ENCODE results near the gene FLAD1. TPM values are rescaled to one million over a fixed set of nuclear protein-coding genes. Genes with fewer than 3 reads are reported as not detected.

Gene FLAD1
- total RNA-seq, 1 donor from 2014 or later: 14.9 TPM

- DNase-seq (ENCODE audit: low spot score): no peak
Measured at GRCh38 chr1:155014709-155015508, 31.8 kb downstream of the FLAD1 start.

DNA sequence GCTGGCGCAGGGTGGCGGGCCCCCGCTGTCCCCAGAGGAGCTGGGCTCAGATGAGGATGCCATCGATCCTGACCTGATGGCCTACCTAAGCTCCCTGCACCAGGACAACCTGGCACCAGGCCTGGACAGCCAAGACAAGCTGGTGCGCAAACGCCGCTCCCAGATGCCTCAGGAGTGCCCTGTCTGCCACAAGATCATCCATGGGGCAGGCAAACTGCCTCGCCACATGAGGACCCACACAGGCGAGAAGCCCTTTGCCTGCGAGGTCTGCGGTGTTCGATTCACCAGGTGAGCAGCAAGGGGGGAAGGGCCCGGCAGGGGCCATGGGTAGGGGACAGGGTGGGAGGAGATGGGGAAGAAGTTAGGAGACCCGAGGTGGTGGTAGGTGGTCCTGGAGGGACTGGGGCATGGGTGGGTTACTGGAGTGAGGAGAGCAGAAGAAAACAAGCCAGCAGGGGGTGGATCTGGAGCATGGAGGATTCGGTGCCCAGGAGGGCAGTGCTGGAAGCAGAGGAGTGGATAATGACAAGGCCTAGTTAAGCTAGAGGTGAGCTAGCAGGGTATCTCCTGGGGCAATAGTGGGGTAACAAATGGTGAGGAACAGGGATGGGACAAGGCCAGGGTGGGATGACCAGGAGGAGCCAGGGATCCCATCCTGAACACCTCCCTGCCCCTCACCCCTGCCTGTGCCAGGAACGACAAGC is 32.5 kb downstream of the FLAD1 start:
- no peak for DNase-seq (ENCODE audit: low spot score)

DNA sequence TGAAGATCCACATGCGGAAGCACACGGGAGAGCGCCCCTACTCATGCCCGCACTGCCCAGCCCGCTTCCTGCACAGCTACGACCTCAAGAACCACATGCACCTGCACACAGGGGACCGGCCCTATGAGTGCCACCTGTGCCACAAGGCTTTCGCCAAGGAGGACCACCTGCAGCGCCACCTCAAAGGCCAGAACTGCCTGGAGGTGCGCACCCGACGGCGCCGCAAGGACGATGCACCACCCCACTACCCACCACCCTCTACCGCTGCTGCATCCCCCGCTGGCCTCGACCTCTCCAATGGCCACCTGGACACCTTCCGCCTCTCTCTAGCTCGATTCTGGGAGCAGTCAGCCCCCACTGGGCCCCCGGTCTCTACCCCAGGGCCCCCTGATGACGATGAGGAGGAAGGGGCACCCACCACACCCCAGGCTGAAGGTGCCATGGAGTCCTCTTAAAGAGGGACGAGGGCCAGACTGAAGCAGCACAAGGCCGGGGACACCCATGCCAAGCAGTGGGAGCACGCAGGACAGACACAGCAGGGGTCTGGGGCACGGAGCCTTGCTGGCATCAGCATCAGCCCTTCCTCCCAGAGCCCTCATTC is 33.2 kb downstream of the FLAD1 start:
- DNase-seq (ENCODE audit: low spot score): no peak

DNA sequence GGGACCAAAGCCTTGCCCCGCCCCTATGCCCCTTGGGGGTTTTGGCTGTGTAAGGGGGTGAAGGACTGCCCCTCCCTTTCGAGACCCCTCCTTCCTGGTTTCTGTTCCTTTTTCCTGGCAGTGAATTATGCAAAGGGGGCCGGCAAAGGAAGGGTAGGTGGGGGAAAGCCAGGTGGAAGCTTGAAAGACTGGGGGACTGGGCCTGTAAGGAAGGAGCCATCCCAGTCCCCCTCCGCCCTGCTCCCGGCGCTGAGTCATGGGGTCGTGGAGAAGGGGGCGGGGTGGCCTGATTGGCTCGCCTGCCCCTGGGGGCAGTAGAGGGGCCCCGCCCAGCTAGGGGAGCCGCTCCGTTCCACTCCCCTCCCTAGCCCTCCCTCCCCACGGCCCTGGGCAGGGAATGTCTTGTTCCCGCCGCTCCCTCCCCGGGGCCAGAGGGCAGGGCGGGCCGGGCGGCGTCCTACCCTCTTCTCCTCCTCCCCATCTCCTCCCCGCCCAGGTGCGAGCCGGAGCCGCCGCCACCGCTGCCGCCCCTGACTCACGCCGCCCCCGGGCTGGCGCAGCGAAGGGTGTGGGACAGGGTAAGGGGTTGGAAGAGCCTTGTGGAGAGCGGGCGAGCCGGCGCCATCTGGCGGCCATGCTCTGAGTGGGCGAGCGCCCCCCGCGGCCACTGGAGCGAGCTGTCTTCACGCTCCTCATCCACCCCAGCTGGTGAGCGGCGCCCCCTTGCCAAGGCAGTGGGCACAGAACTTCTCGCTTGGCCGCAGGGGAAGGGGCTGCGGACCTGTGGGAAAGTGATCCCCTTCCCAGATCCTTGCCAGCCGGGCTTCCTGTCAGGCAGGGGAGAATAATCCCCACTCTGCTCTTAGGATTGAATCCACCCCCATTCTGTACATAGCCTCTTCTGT is 34.1 kb downstream of the FLAD1 start:
- peak; percentile 93 for DNase-seq (ENCODE audit: low spot score)

DNA sequence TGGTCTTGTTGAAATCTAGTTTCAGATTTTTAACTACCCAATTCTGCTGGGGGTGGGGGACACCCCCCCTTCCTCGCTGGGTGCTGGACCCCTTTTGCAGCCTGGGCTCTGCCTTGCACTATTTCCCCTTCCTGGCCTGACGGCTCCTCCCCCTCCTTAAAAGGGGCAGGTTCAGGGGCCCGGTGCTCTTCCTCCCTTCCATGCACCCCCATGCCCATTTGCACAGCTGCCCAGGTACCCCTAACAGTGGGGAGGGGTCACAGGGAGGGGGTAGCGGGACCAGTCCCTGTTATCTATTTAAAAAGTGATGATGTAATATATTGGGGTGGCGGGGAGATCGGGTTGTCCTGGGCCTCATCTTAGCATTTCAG is 34.8 kb downstream of the FLAD1 start:
- no peak for DNase-seq (ENCODE audit: low spot score)

DNA sequence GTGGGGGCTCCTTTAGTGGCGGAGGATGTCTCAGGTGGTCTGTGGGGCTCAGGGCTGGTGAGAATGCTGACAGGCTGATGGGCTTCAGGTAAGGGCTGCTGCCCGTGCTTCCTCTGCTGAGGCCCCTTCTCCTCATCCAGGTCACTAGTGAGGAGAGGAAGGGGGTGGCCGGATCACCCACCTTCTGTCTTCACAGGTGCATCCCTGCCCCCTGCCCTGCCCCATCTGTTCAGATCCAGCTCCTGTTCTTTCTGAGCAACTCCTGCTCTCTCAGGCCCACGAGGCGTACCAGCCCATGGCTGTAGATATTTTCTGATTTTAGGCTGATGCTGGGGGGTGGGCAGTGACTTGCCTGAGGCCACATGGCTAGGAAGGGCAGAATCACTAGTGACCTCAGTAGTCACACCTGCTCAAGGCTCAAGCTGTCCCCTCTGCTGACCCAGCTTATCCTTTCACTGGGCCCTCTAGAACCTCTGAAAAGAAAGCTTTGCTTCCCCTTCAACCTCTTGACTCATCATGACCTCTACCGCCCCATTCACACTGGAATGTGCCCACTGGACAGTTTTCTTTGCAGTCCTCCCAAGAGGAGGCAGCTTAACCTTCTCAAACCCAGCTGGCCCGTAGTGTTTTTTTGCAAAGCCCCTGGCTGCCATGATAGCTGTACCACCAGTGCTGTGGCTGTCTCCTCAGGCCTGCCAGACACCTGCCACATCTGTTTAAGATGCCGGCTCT is 35.6 kb downstream of the FLAD1 start:
- DNase-seq (ENCODE audit: low spot score): no peak

DNA sequence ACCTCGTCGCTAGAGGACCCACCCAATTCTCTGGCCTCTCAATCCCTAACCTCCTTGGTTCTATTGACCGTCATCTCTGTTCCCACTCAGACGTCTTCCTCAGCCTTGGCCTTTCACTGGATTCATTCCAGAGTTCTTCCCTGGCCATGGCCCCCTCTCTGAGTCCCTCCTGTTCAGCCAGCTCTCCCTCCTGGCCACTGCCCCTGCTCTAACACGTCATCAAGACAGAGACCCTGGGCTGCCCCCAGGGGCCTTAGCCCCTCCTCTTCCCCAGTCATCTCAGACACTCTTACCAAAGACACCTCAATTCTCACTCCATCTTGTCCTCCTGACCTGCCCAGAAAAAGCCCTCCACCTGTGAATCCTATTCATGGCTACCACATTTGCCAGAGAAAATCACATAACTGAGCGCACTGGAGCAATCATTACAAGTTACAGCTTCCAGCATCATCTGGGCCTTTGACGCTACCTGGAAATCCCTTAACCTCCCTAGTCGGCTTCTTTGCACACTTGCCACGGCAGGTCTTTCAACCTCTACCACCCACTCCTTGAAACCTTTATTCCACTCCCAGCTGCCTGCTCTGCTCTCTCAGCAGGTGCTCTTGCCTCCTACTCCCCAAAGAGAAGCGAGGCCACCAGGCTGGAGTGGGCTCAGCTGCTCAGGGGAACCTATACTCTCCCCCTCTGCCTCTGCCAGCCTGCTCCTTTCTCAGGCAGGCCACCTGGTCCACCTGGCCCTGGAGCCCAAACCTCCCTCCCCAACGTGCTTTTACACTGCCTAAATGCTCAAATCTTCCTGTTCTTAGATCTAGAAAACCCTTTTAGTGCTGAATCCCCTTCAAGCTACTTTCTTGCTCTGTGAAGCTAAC is 36.5 kb downstream of the FLAD1 start:
- no peak for DNase-seq (ENCODE audit: low spot score)

GRCh38 chr1:155022136-155022926 is 39.2 kb downstream of the FLAD1 start:
- no peak for DNase-seq (ENCODE audit: low spot score)

DNA sequence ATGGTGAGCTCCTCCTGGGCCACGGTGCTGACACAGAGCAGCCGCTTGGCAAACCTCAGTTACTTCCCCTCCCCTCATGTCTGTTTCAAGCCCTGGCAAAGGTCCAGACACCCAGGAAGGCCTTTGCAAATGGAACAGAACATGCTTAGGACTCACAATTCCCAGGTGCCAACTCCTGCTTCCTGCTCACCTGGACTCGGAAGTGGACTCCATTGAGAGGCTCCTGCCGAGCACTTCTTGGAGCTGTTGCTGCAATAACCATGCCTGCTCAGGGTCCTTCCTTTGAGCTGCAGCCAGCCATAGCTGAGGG is 39.7 kb downstream of the FLAD1 start:
- DNase-seq (ENCODE audit: low spot score): no peak

DNA sequence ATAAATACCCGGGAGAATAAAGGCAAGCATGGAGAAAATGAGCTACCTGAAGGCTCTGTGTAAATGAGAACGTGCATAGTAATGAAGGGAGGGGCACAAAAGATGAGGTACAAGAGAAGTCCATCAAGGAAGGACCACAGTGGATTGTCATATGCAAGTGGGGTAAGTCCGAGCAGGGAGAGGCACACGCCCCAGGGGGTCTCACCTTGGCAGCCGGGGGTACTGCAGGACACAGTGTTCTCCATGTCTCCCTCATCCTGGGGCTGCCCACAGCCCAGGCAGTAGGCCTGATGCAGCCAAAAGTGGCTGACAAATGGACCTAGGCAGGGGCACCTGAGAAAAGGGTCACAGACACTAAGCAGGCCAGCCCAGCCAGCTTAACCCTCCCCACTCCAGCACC is 40.5 kb downstream of the FLAD1 start:
- DNase-seq (ENCODE audit: low spot score): no peak

DNA sequence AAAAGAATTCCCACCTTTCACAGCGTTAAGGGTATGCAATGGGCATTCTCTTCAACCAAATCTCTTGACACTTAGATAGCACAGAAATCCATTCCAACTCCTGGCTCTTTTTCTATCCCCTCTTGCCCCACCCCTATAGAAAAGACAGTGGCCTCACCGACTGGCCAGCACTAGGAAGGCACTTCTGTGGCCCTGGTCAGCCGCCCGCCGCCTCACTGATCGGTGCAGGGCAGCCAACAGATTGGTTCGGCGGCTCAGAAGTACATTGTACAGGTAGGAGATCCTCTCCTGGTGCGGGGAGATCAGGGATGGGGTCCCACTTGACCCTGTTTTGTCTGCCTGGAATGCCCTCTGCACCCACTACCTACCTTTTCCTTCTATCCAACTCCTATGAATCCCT is 41.2 kb downstream of the FLAD1 start:
- no peak for DNase-seq (ENCODE audit: low spot score)

GRCh38 chr1:155026154-155026553 is 43.0 kb downstream of the FLAD1 start:
- no peak for DNase-seq (ENCODE audit: low spot score)

- no peak for DNase-seq (ENCODE audit: low spot score)
Measured at GRCh38 chr1:155026588-155026987, 43.4 kb downstream of the FLAD1 start.

GRCh38 chr1:155029513-155030242 is 46.5 kb downstream of the FLAD1 start:
- no peak for DNase-seq (ENCODE audit: low spot score)

DNA sequence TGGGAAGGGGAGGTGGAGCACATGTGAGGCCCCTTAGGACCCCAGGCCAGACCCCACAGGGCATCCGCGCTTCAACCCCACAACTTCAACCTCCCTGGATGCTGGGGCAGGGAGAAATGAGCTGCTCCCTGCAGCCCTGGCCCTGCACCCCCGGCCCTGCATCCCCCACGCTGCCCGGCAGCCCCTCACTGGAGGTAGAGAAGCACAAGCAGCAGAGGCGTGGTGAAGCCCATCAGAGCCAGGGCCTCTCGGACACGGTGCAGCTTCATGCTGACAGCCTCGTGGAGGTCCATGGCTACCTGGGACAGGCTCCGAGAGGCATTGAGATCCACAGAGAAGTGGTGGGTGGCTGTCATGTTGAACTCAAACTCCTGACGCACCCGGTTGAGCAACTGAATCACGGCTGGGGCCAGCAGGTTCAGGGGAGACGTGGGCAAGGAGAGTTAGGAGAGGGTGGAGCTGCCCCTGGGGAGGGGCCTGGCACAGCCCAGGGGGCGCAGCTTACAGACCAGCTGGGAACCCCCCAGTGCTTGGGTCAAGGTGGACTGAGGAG is 47.2 kb downstream of the FLAD1 start:
- DNase-seq (ENCODE audit: low spot score): no peak

- no peak for DNase-seq (ENCODE audit: low spot score)
Measured at GRCh38 chr1:155030899-155031298, 47.8 kb downstream of the FLAD1 start.

- DNase-seq (ENCODE audit: low spot score): no peak
Measured at GRCh38 chr1:155032886-155033285, 49.7 kb downstream of the FLAD1 start.

DNA sequence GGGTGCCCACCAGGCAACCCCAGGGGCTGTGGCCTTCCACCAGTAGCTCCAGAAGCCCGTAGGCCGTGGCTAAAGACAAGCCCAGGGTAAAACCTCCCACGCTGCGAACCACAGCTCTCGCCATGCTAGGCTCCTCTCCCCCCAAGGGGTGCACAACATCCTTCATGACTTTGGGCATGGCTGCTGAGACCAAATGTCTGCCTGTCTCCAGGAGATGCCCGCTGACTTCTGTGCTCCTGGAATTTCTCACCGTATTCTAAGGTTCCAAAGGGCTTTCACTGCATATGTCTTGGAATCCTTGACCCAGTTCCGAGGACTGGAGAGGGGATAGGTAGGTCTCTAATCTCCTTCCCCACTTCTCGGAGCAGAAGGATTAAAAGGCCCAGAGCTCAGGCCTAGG is 50.4 kb downstream of the FLAD1 start, which contains the start of the genes DCST1 and DCST2:
Gene DCST1 (plus strand): TSS at position 301 of the 400 bp plus-strand sequence. CDS start 213 bp downstream, outside the sequence.
Gene DCST2 (minus strand): TSS at position 258 of the 400 bp plus-strand sequence. CDS start 80 bp downstream, at position 178.
- DNase-seq (ENCODE audit: low spot score): no peak

All from umbilical cord (tissue), 2 donors.